ENCODE data around the gene SOCS3.

The SOCS3 gene

DNA sequence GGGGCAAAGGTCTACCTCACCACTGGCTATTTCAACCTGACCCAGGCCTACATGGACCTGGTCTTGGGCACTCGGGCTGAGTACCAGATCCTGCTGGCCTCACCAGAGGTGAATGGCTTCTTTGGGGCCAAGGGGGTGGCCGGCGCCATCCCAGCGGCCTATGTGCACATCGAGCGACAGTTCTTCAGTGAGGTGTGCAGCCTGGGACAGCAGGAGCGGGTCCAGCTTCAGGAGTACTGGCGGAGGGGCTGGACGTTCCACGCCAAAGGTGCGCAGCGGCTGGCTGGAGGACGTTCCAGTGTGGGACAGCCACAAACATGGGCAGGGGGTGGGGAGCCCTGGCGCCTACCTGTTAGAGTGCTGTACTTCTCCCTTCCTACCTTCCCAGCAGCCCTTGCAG lies 43.9 kb upstream of the SOCS3 start:
- TF ChIP-seq EZH2phosphoT487 (IDR thresholded peaks at IDR 0.05; ENCODE audit: borderline replicate concordance, low read length) = no peak
- TF ChIP-seq, protein P1, sequence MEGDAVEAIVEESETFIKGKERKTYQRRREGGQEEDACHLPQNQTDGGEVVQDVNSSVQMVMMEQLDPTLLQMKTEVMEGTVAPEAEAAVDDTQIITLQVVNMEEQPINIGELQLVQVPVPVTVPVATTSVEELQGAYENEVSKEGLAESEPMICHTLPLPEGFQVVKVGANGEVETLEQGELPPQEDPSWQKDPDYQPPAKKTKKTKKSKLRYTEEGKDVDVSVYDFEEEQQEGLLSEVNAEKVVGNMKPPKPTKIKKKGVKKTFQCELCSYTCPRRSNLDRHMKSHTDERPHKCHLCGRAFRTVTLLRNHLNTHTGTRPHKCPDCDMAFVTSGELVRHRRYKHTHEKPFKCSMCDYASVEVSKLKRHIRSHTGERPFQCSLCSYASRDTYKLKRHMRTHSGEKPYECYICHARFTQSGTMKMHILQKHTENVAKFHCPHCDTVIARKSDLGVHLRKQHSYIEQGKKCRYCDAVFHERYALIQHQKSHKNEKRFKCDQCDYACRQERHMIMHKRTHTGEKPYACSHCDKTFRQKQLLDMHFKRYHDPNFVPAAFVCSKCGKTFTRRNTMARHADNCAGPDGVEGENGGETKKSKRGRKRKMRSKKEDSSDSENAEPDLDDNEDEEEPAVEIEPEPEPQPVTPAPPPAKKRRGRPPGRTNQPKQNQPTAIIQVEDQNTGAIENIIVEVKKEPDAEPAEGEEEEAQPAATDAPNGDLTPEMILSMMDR (IDR thresholded peaks at IDR 0.05; ENCODE audit: low read depth, low read length, poor library complexity, severe bottlenecking) = no peak
- Histone ChIP-seq H3K4me2 (ENCODE audit: low read length) (no peak overlapping the region), H3K9me3 (ENCODE audit: control insufficient read depth, insufficient read depth, low read length) (no peaks in the 10 kb centered on the region), H3K36me3 (ENCODE audit: control insufficient read depth, low read length) (peaks cover 61% of the 10 kb centered on the region), H3K9me2 (replicated peaks; ENCODE audit: control insufficient read depth, low read length) (no peaks in the 10 kb centered on the region), H3K27ac (ENCODE audit: low read depth, low read length) (no peak overlapping the region), H3F3A (ENCODE audit: control insufficient read depth, insufficient read depth) (no peaks in the 10 kb centered on the region), H3K4me3 (ENCODE audit: low read length) (no peak overlapping the region), H4K20me1 (ENCODE audit: control insufficient read depth, insufficient read depth, low read depth, low read length) (no peaks in the 10 kb centered on the region), H3K79me2 (ENCODE audit: control insufficient read depth, low read length) (peaks cover 24% of the 10 kb centered on the region), H3K4me1 (ENCODE audit: control insufficient read depth, low read length) (no peaks in the 10 kb centered on the region), H3K27me3 (ENCODE audit: control insufficient read depth, low read length) (no peaks in the 10 kb centered on the region)

DNA sequence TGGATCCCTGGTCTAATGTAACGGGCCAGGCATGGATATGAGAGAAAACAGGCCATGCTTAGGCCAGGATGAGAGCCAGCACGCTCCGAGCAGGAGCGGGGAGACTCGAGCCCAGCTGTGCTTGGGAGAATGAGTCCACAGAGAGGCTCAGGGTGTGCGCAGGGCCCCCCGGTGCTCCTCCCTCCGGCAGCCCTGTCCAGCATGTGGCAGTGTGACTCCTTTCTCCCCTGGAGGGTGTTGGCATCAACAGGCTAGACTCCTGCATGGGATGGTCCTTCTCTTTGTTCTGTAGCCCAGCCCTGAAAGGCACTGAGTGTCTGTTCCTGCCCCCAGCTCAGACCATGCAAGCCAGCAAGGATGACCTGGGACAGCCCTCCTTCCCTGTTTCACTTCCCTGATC lies 42.0 kb upstream of the SOCS3 start:
- Histone ChIP-seq H3K27me3 (ENCODE audit: control insufficient read depth, low read length) (no peaks in the 10 kb centered on the region), H3F3A (ENCODE audit: control insufficient read depth, insufficient read depth) (no peaks in the 10 kb centered on the region), H4K20me1 (ENCODE audit: control insufficient read depth, insufficient read depth, low read depth, low read length) (no peaks in the 10 kb centered on the region), H3K9me3 (ENCODE audit: control insufficient read depth, insufficient read depth, low read length) (no peaks in the 10 kb centered on the region), H3K36me3 (ENCODE audit: control insufficient read depth, low read length) (peaks cover 68% of the 10 kb centered on the region), H3K4me1 (ENCODE audit: control insufficient read depth, low read length) (no peaks in the 10 kb centered on the region), H3K27ac (ENCODE audit: low read depth, low read length) (no peak overlapping the region), H3K4me3 (ENCODE audit: low read length) (no peak overlapping the region), H3K9me2 (replicated peaks; ENCODE audit: control insufficient read depth, low read length) (no peaks in the 10 kb centered on the region), H3K79me2 (ENCODE audit: control insufficient read depth, low read length) (peaks cover 6% of the 10 kb centered on the region), H3K4me2 (ENCODE audit: low read length) (no peak overlapping the region)
- TF ChIP-seq EZH2phosphoT487 (IDR thresholded peaks at IDR 0.05; ENCODE audit: borderline replicate concordance, low read length) = no peak
- TF ChIP-seq, protein P1 (IDR thresholded peaks at IDR 0.05; ENCODE audit: low read depth, low read length, poor library complexity, severe bottlenecking) = no peak

DNA sequence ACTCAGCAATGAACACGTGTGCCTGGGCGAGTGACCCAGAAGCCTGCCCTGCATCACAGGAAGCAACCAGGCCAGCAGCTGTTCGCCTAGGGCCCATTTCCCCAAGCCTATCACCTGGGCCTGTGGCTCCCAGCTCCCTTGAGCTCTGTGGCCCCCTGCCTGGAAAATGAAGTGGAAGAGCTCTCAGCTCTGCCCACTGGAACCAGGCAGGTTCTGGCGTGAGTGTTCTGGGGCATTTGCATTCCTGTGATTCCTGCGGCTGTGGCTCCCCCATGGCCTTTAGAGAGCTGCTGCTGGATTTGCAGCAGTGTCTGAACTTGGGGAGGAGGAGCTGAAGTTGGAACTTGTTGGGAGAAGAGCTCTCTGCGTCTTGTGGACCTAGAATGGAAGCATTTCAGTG lies 41.4 kb upstream of the SOCS3 start:
- H3K4me2 ChIP-seq (ENCODE audit: low read length) = no peak overlapping the region
- H3K36me3 ChIP-seq (ENCODE audit: control insufficient read depth, low read length) = peaks cover 69% of the 10 kb centered on the region
- H3K79me2 ChIP-seq (ENCODE audit: control insufficient read depth, low read length) = no peaks in the 10 kb centered on the region; the same call in 1 of the 2 replicates
- no peaks in the 10 kb centered on the region for H3K9me3 ChIP-seq (ENCODE audit: control insufficient read depth, insufficient read depth, low read length)
- no peaks in the 10 kb centered on the region for H3K4me1 ChIP-seq (ENCODE audit: control insufficient read depth, low read length)
- no peak overlapping the region for H3K27ac ChIP-seq (ENCODE audit: low read depth, low read length)
- no peaks in the 10 kb centered on the region for H3F3A ChIP-seq (ENCODE audit: control insufficient read depth, insufficient read depth)
- no peak for TF ChIP-seq EZH2phosphoT487 (IDR thresholded peaks at IDR 0.05; ENCODE audit: borderline replicate concordance, low read length)
- TF ChIP-seq, protein P1 (IDR thresholded peaks at IDR 0.05; ENCODE audit: low read depth, low read length, poor library complexity, severe bottlenecking) = no peak
- no peaks in the 10 kb centered on the region for H4K20me1 ChIP-seq (ENCODE audit: control insufficient read depth, insufficient read depth, low read depth, low read length)
- no peaks in the 10 kb centered on the region for H3K9me2 ChIP-seq (replicated peaks; ENCODE audit: control insufficient read depth, low read length)
- H3K4me3 ChIP-seq (ENCODE audit: low read length) = no peak overlapping the region
- no peaks in the 10 kb centered on the region for H3K27me3 ChIP-seq (ENCODE audit: control insufficient read depth, low read length)

All from DOHH2 (cell line).